OCI-LY3 (cell line): Measurements from ENCODE around the gene NTN4.

Source experiments
- H2AFZ ChIP-seq: fragments of 200-600, 300-600 bp; shearing (Covaris generic); 2 replicates; pipeline ENCODE4 v1.6.0; 2014; ENCODE audit warnings: antibody characterized with exemption, low read depth, low read length
- H3K27ac ChIP-seq: fragments of 200-600, 300-600 bp; sonication (generic); 2 replicates; pipeline ENCODE4 v1.5.1; 2014; ENCODE audit warnings: mild to moderate bottlenecking, low read length, moderate library complexity, mixed read lengths
- H3K27me3 ChIP-seq: fragments of 200-600, 300-600 bp; sonication (generic); 2 replicates; pipeline ENCODE4 v1.6.1; 2014; ENCODE audit warnings: low read depth, low read length, mixed read lengths
- H3K36me3 ChIP-seq: fragments of 200-600, 300-600 bp; sonication (generic); replicated peaks from 2 replicates; pipeline ENCODE3; 2014; ENCODE audit warnings: low read depth, low read length, mixed read lengths
- H3K4me1 ChIP-seq: fragments of 300-600, 200-600 bp; sonication (generic); 2 replicates; pipeline ENCODE4 v1.6.1; 2014; ENCODE audit warnings: low read length, mixed read lengths
- H3K4me2 ChIP-seq: fragments of 200-600, 300-600 bp; sonication (generic); 2 replicates; pipeline ENCODE4 v1.6.1; 2014; ENCODE audit warnings: low read length, mixed read lengths
- H3K4me3 ChIP-seq: fragments of 300-600, 200-600 bp; sonication (generic); 2 replicates; pipeline ENCODE4 v1.5.1; 2014; ENCODE audit warnings: antibody characterized with exemption, mild to moderate bottlenecking, low read length, moderate library complexity
- H3K79me2 ChIP-seq: fragments of 300-600, 200-600 bp; shearing (Covaris generic); 2 replicates; pipeline ENCODE4 v1.6.1; 2014; ENCODE audit warnings: mild to moderate bottlenecking, low read length, mixed read lengths
- H3K9ac ChIP-seq: fragments of 300-600, 200-600 bp; shearing (Covaris generic); 2 replicates; pipeline ENCODE4 v1.6.0; 2014; ENCODE audit warnings: mild to moderate bottlenecking, low read length, moderate library complexity
- H3K9me3 ChIP-seq: fragments of 200-600, 300-600 bp; shearing (Covaris generic); 2 replicates; pipeline ENCODE4 v1.6.1; 2014; ENCODE audit warnings: low read length, mixed read lengths; ENCODE audit not compliant: insufficient read depth
- H4K20me1 ChIP-seq: fragments of 200-600, 300-600 bp; sonication (generic); 2 replicates; pipeline ENCODE4 v1.6.1; 2016; ENCODE audit warnings: low read length, mixed read lengths; ENCODE audit not compliant: insufficient read depth
- CTCF ChIP-seq: fragments of 200-600, 300-600 bp; sonication (generic); IDR thresholded peaks from 2 replicates; pipeline ENCODE4 v1.5.1; 2014; ENCODE audit warnings: antibody characterized with exemption, low read length, low read depth
- EZH2phosphoT487 ChIP-seq: fragments of 200-600 bp; shearing (Covaris generic); IDR thresholded peaks from 2 replicates; pipeline ENCODE4 v1.6.1; 2018; ENCODE audit warnings: antibody characterized with exemption, mixed run types, low read depth

The NTN4 gene

GRCh38 chr12:95646781-95647190 lies 143.8 kb downstream of the NTN4 start:
- Histone ChIP-seq H3K4me3 (no peak overlapping the region), H3K27me3 (peaks cover 20% of the 10 kb centered on the region), H3K9me3 (no peaks in the 10 kb centered on the region), H3K79me2 (no peaks in the 10 kb centered on the region), H3K4me2 (no peak overlapping the region), H4K20me1 (no peaks in the 10 kb centered on the region), H3K36me3 (no peaks in the 10 kb centered on the region), H2AFZ (no peak overlapping the region), H3K4me1 (no peaks in the 10 kb centered on the region), H3K27ac (no peak overlapping the region), H3K9ac (no peak overlapping the region)
- TF ChIP-seq EZH2phosphoT487: no peak
- no peak for TF ChIP-seq CTCF

- TF ChIP-seq CTCF: no peak
- TF ChIP-seq EZH2phosphoT487: no peak
- Histone ChIP-seq H3K79me2 (no peaks in the 10 kb centered on the region), H3K9me3 (no peaks in the 10 kb centered on the region), H4K20me1 (no peaks in the 10 kb centered on the region), H3K9ac (no peak overlapping the region), H2AFZ (no peak overlapping the region), H3K27ac (no peak overlapping the region), H3K4me2 (no peak overlapping the region), H3K27me3 (peaks cover 20% of the 10 kb centered on the region), H3K36me3 (no peaks in the 10 kb centered on the region), H3K4me3 (no peak overlapping the region), H3K4me1 (no peaks in the 10 kb centered on the region)
These were observed 147.3 kb downstream of the NTN4 start for GRCh38 chr12:95643256-95643655.

GRCh38 chr12:95642583-95642982 lies 148.0 kb downstream of the NTN4 start:
- TF ChIP-seq CTCF (no peak), EZH2phosphoT487 (no peak)
- no peak overlapping the region for H3K27ac ChIP-seq
- no peak overlapping the region for H2AFZ ChIP-seq
- no peaks in the 10 kb centered on the region for H3K36me3 ChIP-seq
- H3K79me2 ChIP-seq: no peaks in the 10 kb centered on the region
- peaks cover 15% of the 10 kb centered on the region; the same call in 1 of the 2 replicates for H3K27me3 ChIP-seq
- no peaks in the 10 kb centered on the region for H3K9me3 ChIP-seq
- H3K9ac ChIP-seq: no peak overlapping the region
- no peak overlapping the region for H3K4me2 ChIP-seq
- H3K4me1 ChIP-seq: no peaks in the 10 kb centered on the region
- H4K20me1 ChIP-seq: no peaks in the 10 kb centered on the region
- no peak overlapping the region for H3K4me3 ChIP-seq

- Histone ChIP-seq H3K27ac (no peak overlapping the region), H2AFZ (no peak overlapping the region)
These were observed 149.1 kb downstream of the NTN4 start for GRCh38 chr12:95641299-95641952.

More at GRCh38 chr12:95641299-95641952, 149.1 kb downstream of the NTN4 start:
- Histone ChIP-seq H3K4me3 (no peak overlapping the region), H3K4me1 (no peaks in the 10 kb centered on the region), H3K4me2 (no peak overlapping the region), H3K36me3 (no peaks in the 10 kb centered on the region), H3K27me3 (peaks cover 4% of the 10 kb centered on the region; the same call in 1 of the 2 replicates), H3K9ac (no peak overlapping the region), H3K79me2 (no peaks in the 10 kb centered on the region), H3K9me3 (no peaks in the 10 kb centered on the region), H4K20me1 (no peaks in the 10 kb centered on the region)
- TF ChIP-seq EZH2phosphoT487: no peak
- TF ChIP-seq CTCF: no peak
